HG02938 (cell line): ENCODE data around the gene VAV1.
"Not testable (repeated sequence)": the region's sequence is repeated elsewhere in the genome, so short reads cannot be mapped to it uniquely, and the experiment has no call there.

Source experiments
- ATAC-seq: cut with Tn5 transposase; IDR thresholded peaks from one replicate; pipeline ENCODE4 v1.9.1; 2021; ENCODE audit warnings: mild to moderate bottlenecking, moderate library complexity; ENCODE audit not compliant: unreplicated experiment

Gene VAV1

GRCh38 chr19:6754653-6755463 is 17.6 kb upstream of the VAV1 start:
- ATAC-seq = no peak

DNA sequence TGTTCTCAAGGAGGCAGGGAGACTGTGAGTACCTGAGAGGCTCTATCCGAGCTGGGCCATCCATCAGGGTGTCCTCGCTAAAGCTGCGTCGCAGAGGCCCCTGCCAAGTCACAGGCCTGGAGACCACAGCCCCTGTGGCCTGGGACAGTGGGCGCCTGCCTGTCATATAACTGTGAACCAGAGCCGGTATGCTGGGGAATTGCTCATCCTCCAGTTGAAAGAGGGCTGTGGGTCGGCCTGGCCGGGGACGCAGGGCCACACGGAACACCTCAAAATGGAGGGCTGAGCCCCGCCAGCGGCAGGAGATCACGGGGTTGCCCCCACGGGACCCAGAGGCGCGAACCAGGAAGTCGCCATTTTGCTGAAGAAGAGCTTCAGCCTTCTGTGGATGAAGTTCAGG is 11.9 kb upstream of the VAV1 start:
- no peak for ATAC-seq

DNA sequence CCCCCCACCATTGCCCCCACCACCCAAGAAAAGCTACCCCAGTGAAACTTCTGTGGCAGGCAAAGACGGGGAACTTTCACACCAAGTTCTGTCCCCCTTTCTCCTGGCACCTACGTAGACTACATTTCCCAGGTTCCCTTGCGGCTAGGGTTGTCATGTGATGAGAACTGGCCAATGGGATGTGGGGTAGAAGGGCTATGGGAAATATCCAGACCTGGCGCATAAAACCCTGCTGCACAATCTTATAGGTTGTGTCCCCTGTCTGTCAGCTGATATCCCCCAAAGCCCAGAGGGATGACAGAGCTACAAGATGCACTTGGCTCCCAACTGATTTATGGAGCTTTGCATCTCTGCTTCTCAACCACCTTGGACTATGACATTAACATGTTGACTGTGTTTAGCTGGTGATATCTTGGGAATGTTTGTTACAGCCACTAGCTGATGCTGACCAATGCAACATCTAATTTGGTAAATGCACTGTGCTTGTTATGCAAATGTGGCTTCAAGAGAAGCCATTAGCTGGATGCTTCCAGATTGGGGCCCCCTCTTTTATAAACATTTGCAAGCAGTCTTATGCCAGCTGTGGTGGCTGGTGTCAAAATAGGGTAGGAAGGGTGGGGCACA is 11.3 kb upstream of the VAV1 start:
- ATAC-seq = no peak

- not testable (repeated sequence) for ATAC-seq
Observed at GRCh38 chr19:6762253-6762797, 10.2 kb upstream of the VAV1 start.

DNA sequence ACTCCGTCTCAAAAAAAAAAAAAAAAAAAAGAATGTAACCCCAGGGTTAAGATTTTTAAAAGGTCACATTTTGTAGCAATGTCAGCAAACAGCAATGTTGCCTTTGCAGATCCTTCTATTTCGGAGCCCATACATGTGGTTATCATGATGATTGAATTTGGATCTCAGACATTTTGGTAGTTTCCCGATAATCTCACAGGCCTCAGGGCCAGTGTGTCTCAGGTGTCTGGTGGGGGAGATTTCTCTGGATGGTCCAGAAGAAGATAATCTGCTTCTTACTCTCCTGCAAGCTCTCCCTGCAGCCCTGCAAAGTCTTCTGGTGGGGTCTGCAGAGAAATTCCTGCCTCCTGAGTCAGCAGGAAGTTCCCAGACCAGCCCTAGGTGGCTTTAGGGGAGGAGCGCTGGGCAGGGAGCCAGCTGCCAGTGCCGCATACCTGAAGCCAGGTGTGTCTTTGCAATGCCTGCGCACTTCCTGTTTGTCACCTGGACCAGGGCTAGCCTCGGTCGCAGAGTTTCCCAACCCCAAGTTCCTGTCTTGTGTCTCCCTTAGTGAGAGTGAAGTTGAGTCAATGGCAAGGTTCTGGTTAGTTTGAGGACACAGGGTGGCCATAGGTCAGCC is 6.7 kb upstream of the VAV1 start:
- ATAC-seq = no peak

DNA sequence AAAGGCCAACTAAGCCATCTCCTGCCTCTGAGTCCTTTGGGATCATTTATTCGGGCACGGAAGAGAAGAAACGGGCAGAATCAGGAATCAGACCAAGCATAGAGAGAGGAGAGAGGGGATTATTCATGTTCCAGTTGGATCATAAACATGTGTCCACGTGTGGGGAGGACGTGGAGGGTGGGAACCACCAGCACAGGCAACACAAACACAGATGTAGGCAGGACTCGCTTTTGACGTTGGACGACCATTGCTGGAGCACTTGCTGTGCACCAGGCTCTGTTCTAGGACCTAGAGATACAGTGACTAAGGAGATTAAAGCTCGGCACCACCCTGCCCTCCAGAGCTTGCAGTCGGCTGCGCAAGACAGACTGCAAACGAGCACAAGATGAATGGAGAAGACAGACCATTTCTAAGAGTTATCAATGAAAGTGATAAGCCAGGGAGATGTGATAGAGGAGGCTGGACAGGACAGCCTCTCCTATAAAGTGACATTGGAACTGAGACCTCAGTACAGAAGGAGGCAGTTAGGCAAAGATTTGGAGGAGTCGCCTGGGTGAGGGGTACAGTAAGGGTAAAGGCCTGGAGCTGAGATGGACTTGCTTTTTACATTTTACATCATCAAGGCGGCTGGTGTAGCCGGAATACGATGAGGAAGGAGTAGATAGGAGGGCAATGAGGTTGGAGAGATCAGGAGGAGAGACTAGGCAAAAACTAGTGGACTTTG is 6.0 kb upstream of the VAV1 start:
- no peak for ATAC-seq

DNA sequence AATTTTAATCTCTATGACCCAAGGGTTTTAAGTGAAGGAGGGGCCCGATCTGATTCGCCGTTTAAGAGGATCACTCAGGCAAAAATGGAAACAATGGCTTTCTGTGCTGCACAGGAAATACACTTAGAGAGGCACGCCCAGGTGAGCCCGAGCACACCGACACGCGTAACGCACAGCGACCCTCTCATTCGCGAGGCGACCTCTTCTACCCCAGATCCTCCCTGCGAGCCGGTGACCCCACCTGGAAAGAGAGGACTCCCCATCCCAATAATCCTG is 5.5 kb upstream of the VAV1 start:
- ATAC-seq = peak; percentile 14

GRCh38 chr19:6767357-6768235 is 4.9 kb upstream of the VAV1 start, which contains the start of gene SH2D3A:
SH2D3A (minus strand) TSS chr19:6767435; CDS start chr19:6763748, 3,687 bp downstream.
- peak; percentile 57 for ATAC-seq

DNA sequence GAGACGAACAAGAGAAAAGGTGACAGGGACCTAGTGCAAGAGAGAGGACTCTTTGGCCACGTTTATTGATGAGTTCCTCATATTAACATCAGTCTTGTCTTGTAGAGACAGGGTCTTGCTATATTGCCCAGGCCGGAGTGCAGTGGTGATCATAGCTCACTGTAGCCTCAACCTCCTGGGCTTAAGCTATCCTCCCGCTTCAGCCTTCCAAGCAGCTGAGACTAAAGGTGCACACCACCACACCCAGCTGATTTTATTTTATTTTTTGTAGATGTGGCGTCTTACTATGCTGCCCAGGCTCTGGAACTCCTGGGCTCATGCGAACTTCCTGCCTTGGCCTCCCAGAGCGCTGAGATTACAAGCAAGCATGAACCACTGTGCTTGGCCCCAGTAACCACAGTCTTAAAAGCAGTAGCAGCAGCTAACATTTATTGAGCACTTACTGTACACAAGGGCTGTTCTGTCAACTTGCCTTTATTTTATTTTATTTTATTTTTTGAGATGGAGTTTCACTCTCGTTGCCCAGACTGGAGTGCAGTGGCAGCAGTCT is 4.2 kb upstream of the VAV1 start:
- ATAC-seq = no peak

DNA sequence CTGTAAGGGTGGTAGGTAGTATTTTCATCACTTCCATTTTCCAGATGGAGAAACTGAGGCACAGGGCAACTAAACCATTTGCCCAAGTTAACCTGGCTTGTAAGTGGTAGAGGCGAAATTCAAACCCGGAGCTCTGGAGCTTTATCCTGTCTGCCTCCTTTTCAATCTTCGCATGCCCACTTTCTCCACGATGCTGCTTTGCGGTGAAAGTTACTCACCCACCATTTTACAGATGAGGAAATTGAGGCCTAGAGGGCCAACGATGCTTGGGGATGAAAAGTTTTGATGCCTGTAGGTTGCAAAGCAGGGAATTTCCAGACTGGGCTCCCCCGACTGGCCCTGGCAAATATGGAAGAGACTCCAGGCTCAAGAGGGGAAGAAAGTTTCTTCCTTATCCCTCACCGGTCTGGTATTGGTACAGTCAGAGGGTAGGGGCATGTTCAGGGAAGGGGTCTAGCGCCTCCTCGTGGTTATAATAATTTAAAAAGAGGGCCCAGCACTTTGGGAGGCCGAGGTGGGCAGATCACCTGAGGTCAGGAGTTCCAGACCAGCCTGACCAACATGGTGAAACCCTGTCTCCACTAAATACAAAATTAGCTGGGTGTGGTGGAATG is 3.4 kb upstream of the VAV1 start:
- ATAC-seq = no peak

- not testable (repeated sequence) for ATAC-seq
Observed at GRCh38 chr19:6771648-6772027, 870 bp upstream of the VAV1 start.

DNA sequence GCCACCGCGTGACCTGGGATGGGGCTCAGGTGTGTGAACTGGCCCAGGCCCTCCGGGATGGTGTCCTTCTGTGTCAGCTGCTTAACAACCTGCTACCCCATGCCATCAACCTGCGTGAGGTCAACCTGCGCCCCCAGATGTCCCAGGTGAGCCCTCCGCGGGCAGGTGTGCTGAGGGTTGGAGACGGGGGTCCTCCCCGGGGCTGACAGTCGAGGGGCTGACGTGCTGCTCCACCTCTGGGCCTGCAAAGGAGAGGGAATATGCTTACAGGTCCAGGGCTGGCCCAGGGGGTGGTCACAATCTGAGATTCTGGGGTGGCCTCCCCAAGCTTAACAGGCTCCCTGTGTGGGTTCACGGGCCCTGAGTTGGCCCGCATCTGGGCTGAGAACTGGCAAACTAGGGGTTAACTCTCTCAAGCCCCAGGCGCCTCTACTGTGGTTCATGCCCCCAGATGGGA is 386 bp downstream of the VAV1 start:
- ATAC-seq = no peak

- no peak for ATAC-seq
Observed at GRCh38 chr19:6773323-6773931, 919 bp downstream of the VAV1 start.

DNA sequence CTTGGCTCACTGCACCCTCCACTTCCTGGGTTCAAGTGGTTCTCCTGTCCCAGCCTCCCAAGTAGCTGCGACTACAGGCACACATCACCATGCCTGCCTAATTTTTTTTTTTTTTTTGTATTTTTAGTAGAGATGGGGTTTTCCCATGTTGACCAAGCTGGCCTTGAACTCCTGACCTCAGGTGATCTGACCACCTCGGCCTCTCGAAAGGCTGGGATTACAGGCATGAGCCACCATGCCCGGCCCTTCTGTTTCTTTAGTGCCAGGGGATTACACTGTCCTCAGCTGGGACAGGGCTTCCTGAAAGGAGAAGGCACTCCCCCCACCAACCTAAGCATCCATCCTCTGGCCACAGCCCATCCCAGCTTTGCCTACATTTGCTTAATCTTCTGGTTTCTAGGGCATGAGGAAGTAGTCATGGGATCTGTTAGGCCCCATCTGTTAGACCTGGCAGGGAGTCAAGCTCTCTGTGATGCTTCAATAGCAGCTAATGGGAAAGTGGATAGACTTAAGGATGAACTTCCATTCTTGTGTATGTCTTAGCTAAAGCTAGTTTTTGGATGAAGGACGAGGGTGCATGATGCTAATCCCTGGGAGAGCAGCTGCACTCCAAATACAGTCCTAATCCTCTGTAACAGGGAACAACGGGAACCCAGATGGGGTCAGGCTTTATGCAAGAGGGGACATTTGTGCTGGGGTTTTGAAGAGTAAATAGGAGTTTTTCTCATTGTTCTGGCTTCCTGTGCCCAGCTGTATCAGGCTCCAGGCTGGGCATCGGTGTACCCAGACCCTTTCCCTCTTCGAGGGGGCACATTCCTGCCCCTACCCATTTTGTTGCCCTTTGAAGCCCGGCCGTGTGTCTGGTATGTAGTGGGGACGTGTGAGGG is 2.6 kb downstream of the VAV1 start:
- ATAC-seq = no peak

DNA sequence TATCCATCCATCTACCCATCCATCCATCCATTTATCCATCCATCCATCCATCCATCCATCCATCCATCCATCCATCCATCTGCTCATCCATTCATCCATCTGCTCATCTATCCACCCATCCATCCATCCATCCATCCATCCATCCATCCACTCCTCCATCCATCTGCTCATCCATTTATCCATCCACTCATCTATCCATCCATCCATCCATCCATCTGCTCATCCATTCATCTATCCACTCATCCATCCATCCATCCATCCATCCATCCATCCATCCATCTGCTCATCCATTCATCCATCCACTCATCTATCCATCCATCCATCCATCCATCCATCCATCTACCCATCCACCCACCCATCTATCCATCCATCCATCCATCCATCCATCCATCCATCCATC is 3.5 kb downstream of the VAV1 start:
- not testable (repeated sequence) for ATAC-seq

GRCh38 chr19:6776999-6777398 is 4.5 kb downstream of the VAV1 start:
- no peak for ATAC-seq

DNA sequence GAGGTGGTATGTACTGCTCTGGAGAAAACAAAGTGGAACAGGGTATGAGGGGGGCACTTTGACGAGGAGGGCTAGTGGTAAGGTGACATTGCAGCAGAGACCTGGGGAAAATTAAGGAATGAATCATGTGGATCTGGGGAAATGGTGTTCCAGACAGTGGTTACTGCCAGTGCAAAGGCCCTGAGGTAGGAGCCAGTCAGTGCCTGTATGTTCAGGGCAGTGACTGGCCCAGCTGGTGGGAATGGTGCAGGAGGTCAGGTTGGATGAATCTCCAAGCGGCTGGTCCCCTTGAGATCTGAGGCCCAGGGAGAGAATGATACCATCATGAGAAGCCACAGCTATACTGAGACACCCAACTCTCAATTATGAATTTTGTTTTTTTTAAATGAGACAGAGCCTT is 4.9 kb downstream of the VAV1 start:
- no peak for ATAC-seq

- no peak for ATAC-seq
Observed at GRCh38 chr19:6778386-6778785, 5.9 kb downstream of the VAV1 start.
